Activated T-helper 1 cell treated with anti-CD3 and anti-CD28 coated beads, Interleukin-12 subunit alpha, Interleukin-12 subunit beta, Interleukin-2, Interleukin-4 antibody, amounts not matched to agents 30 ng/mL and 10 ng/mL and 1 ng/mL, durations not matched to agents 14 hours and 24 hours and 36 hours (primary cell): ENCODE results near the gene NSUN2. TPM values are rescaled to one million over a fixed set of nuclear protein-coding genes. Genes with fewer than 3 reads are reported as not detected.

Source experiments
- DNase-seq: peaks from one replicate; pipeline ENCODE4 v3.0.0; 2021; ENCODE audit warnings: low spot score
- H3K27ac Mint-ChIP-seq: one replicate; pipeline ENCODE4 v1.8.0; 2021; ENCODE audit warnings: mild to moderate bottlenecking, mixed read lengths
- H3K27me3 Mint-ChIP-seq: one replicate; pipeline ENCODE4 v1.8.0; 2022; ENCODE audit warnings: mild to moderate bottlenecking, moderate library complexity, mixed read lengths; ENCODE audit not compliant: insufficient read depth
- H3K36me3 Mint-ChIP-seq: one replicate; pipeline ENCODE4 v1.8.0; 2021; ENCODE audit warnings: low read depth, mixed read lengths
- H3K4me1 Mint-ChIP-seq: one replicate; pipeline ENCODE4 v1.8.0; 2021; ENCODE audit warnings: low read depth, mixed read lengths
- H3K4me3 Mint-ChIP-seq: one replicate; pipeline ENCODE4 v1.8.0; 2021; ENCODE audit warnings: mild to moderate bottlenecking, moderate library complexity, mixed read lengths
- H3K9me3 Mint-ChIP-seq: one replicate; pipeline ENCODE4 v1.8.0; 2021; ENCODE audit warnings: mixed read lengths
- intact Hi-C: fragments of 100-400 bp; cut with micrococcal nuclease; formaldehyde crosslinking; loops from one replicate; pipeline ENCODE4 v1.15.1; 2024
- total RNA-seq: library from RNA; stranded (reverse); gene quantifications from 2 replicates; pipeline ENCODE4 v1.2.3, GENCODE V29; 2022

The NSUN2 gene
- total RNA-seq, 1 donor from 2014 or later = 146 TPM

- Mint-ChIP-seq H3K27ac (no peak overlapping the region), H3K36me3 (no peaks in the 10 kb centered on the region), H3K9me3 (no peaks in the 10 kb centered on the region), H3K4me1 (no peaks in the 10 kb centered on the region), H3K27me3 (no peaks in the 10 kb centered on the region), H3K4me3 (no peak overlapping the region)
- no peak for DNase-seq
- intact Hi-C loops = no loop called here
Measured at GRCh38 chr5:6553972-6554371, 78.9 kb downstream of the NSUN2 start.

GRCh38 chr5:6552612-6553011 lies 80.2 kb downstream of the NSUN2 start:
- Mint-ChIP-seq H3K27ac (no peak overlapping the region), H3K4me1 (no peaks in the 10 kb centered on the region), H3K27me3 (no peaks in the 10 kb centered on the region), H3K36me3 (no peaks in the 10 kb centered on the region), H3K9me3 (no peaks in the 10 kb centered on the region), H3K4me3 (no peak overlapping the region)
- intact Hi-C loops = no loop called here
- no peak for DNase-seq

- H3K4me1 Mint-ChIP-seq = no peaks in the 10 kb centered on the region
Measured at GRCh38 chr5:6551955-6552313, 80.9 kb downstream of the NSUN2 start.

GRCh38 chr5:6551287-6551954 lies 81.4 kb downstream of the NSUN2 start:
- H3K36me3 Mint-ChIP-seq = no peaks in the 10 kb centered on the region
- no peak overlapping the region for H3K4me3 Mint-ChIP-seq
- no peak overlapping the region for H3K27ac Mint-ChIP-seq
- DNase-seq = no peak
- H3K9me3 Mint-ChIP-seq = no peaks in the 10 kb centered on the region
- peaks cover 2% of the 10 kb centered on the region for H3K27me3 Mint-ChIP-seq
- intact Hi-C loops = no loop called here
- no peaks in the 10 kb centered on the region for H3K4me1 Mint-ChIP-seq

More at GRCh38 chr5:6551955-6552313, 80.9 kb downstream of the NSUN2 start:
- no peak for DNase-seq
- H3K4me3 Mint-ChIP-seq = no peak overlapping the region
- intact Hi-C loops = no loop called here
- H3K27me3 Mint-ChIP-seq = no peaks in the 10 kb centered on the region
- no peaks in the 10 kb centered on the region for H3K9me3 Mint-ChIP-seq
- H3K36me3 Mint-ChIP-seq = no peaks in the 10 kb centered on the region
- no peak overlapping the region for H3K27ac Mint-ChIP-seq

- Mint-ChIP-seq H3K4me1 (no peaks in the 10 kb centered on the region), H3K36me3 (no peaks in the 10 kb centered on the region), H3K9me3 (no peaks in the 10 kb centered on the region), H3K4me3 (no peak overlapping the region), H3K27me3 (peaks cover 2% of the 10 kb centered on the region), H3K27ac (no peak overlapping the region)
- intact Hi-C loops = no loop called here
- no peak for DNase-seq
Measured at GRCh38 chr5:6550628-6551027, 82.2 kb downstream of the NSUN2 start.

Other genes starting within 250 kb of the NSUN2 start
- gene UBE2QL1, start 184.2 kb downstream of the NSUN2 start, total RNA-seq = 0.73 and 0.91 TPM in 2 replicates
- 13.8 and 14.0 TPM in 2 replicates for gene SRD5A1, start 396 bp upstream of the NSUN2 start, total RNA-seq
- gene TENT4A, start 80.4 kb upstream of the NSUN2 start, total RNA-seq = 40.6 and 42.3 TPM in 2 replicates